ENCODE data around the gene USP33.
A peak's percentile ranks its signal among the peaks of the same experiment; 100 is the strongest.
"Not testable (repeated sequence)": the region's sequence is repeated elsewhere in the genome, so short reads cannot be mapped to it uniquely, and the experiment has no call there.

USP33 gene

DNA sequence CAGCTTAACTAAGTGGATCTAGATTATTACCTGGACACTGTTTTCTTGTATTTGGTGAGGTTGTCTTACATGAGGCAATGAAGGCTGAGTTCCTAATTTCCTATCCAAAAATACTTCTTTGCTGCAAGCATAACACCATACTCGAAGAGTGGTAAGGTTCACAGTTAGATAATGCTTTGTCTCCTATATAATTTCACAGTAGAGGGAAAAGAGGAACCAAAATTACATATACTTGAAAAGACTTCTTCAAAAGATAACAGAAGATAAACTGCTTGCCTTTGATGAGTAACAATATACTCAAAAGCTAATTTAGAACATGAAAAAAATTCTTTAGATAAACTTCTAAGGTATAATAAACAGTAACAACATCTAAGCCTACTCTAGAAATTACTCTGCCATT is 20.4 kb downstream of the USP33 start:
- no peak for DNase-seq (ENCODE audit: low read depth, low spot score)

DNA sequence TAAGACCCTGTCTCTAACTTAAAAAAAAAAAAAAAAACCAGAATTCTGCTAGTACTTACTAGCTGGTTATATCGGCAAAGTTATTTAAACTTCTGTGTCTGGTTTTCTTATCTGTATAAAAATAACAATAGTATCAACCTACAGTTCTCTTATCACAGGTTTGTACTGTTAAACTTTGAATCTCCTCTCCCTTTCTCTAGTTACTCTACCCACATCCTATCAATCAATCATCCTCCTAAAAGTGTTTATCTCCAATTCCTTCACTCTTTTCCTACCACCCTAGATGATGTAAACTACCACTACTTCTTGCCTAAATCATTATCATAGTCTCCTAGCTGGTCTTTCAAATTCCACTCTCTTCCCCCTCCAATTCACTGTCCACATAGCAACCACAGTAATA is 27.6 kb downstream of the USP33 start:
- no peak for DNase-seq (ENCODE audit: low read depth, low spot score)

DNA sequence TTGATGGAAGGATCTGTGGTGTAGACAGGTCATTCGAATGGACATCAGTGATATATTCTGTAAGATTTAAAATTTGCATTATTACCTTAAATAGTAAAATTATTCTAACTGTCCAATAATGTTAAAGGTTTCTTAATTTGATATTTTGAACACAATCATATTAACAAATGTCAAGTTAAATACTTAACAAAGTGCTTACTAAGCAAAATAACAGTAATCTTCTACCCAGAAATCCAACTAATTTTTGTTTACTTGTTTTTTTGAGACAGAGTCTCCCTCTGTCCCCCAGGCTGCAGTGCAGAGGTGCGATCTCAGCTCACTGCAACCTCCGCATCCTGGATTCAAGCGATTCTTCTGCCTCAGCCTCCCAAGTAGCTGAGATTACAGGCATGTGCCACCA is 33.9 kb downstream of the USP33 start:
- no peak for DNase-seq (ENCODE audit: low read depth, low spot score)

DNA sequence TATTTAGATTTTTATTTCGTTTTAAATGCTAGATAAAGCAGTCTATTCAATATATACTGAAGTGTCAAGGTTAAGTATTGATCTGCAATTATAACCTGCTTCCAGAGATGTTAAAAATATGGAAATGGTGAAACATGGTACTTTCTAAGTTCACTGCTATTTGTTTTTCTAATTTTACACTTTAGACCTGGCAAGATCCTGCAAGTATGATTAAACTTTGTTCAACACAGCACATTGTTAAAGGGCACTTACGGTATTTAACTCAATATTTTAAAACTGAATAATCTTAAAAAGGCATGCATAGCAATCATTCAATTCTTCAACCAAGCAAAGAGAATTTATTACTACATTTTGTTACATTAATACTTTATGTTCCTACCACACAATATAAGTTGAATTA is 41.5 kb downstream of the USP33 start:
- no peak for DNase-seq (ENCODE audit: low read depth, low spot score)

DNA sequence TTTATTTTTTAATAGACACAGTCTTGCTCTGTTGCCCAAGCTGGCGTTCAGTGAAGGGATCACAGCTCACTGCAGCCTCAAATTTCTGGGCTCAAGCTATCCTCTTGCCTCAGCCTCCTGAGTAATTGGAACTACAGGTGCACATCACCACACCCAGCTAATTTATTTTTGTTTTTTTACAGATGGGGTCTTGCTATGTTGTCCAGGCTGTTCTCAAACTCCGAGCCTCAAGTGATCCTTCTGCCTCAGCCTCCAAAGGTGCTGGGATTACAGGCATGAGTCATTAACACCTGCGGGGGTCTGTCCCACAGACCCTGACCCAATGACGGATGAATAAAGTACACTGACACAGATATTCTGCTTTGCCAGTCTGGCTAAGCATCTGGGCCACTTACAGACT is 43.6 kb downstream of the USP33 start:
- DNase-seq (ENCODE audit: low read depth, low spot score), result no peak

DNA sequence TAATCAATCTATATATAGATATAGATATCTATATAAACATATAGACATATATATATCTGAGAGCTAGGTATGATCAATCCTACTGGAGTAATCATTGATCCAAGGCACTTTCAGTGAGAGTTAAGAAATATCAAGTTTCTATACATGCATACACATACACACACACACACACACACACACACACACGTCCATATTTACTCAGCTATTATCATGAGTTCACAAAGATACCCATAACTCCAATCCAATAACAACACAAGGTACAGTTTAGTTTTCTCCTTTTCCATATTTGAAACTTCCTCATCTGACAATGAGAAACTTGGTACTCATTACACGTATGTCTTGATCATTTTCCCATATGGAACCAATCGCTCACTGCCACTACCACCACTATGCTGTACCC is 49.9 kb downstream of the USP33 start:
- no peak for DNase-seq (ENCODE audit: low read depth, low spot score)

DNA sequence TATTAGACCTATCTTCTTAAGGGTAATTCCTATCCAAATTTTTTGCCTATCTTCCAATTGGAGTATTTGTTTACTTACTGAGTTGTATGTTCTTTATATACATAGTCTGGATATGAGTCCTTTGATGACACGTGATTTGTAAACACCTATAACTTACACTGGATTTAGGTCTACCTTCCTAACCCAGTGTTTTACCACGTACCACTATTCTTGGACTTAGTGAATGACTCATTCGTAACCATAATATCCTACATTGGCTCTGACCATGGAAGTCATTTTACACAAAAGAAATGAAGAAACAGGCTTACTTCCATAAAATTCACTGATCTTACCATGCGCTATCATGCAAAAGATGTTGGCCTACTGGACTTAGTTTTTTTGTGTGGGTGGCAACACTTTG is 53.3 kb downstream of the USP33 start:
- no peak for DNase-seq (ENCODE audit: low read depth, low spot score)

GRCh38 chr1:77704736-77705135 is 54.9 kb downstream of the USP33 start:
- no peak for DNase-seq (ENCODE audit: low read depth, low spot score)

GRCh38 chr1:77699673-77700072 is 60.0 kb downstream of the USP33 start:
- not testable (repeated sequence) for DNase-seq (ENCODE audit: low read depth, low spot score)

DNA sequence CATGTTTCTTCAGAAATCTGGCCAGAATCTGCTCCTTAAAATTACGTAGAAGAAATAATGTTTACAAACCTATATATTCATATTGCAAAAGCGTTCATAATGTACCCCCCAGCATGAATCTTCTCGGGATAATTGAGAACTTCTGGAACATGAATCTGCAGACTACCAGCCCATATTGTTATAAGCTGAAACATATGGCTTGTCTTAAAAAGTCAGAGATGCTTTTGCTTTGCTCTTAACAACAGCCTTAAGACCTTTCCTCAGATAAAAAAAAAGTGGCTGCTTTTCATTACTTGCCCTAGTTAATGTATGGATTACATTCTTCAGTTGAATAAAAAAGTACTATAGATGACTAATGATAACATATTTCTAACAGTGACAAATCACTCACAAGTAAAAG is 62.2 kb downstream of the USP33 start:
- no peak for DNase-seq (ENCODE audit: low read depth, low spot score)

DNA sequence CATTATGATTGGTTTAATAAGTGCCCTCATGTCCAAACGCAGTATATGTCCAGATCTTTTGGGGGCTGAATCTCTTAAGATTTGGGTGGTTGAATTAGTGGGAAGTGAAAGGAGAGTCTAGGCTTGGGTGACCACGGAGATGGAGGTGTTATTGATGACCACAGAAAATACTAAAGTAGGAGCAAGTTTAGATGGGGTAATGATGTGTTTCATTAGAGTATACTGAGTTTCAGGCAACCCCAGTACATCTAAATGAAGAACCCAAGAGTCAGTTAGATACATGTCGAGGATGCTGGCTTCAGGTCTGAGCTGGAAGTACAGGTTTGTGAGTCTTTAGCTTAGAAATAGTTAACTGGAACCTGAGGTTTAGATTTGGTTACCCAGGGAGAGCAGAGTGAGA is 70.7 kb downstream of the USP33 start:
- no peak for DNase-seq (ENCODE audit: low read depth, low spot score)

GRCh38 chr1:77687519-77687906 is 72.1 kb downstream of the USP33 start:
- no peak for DNase-seq (ENCODE audit: low read depth, low spot score)

DNA sequence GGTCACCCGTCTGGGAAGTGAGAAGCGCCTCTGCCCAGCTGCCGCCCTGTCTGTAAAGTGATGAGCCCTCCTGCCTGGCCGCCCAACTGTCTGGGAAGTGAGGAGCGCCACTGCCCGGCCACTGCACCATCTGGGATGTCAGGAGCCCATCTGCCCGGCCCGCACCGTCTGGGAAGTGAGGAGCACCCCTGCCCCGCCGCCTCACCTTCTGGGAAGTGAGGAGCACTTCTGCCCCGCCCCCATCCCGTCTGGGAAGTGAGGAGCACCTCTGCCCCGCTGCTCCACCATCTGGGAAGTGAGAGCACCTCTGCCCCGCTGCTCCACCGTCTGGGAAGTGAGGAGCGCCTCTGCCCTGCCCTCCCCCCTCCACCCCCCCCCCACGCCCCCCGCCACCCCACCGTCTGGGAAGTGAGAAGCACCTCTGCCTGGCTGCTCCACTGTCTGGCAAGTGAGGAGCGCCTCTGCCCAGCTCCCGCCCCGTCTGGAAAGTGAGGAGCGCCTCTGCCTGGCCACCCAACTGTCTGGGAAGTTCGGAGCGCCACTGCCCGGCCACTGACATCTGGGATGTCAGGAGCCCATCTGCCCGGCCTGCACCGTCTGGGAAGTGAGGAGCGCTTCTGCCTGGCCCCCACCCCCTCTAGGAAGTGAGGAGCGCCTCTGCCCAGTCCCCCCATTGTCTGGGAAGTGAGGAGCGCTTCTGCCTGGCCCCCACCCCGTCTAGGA is 72.7 kb downstream of the USP33 start:
- DNase-seq (ENCODE audit: low read depth, low spot score), result no peak

GRCh38 chr1:77683160-77684148 is 76.2 kb downstream of the USP33 start:
- DNase-seq (ENCODE audit: low read depth, low spot score), result peak; percentile 81

- peak; percentile 79 for DNase-seq (ENCODE audit: low read depth, low spot score)
These were observed 77.0 kb downstream of the USP33 start, which contains the start of gene ZZZ3 for GRCh38 chr1:77682460-77683159. Gene ZZZ3, minus strand, starts transcription at chr1:77682658. Its CDS starts 49,304 bp downstream, at chr1:77633354.

DNA sequence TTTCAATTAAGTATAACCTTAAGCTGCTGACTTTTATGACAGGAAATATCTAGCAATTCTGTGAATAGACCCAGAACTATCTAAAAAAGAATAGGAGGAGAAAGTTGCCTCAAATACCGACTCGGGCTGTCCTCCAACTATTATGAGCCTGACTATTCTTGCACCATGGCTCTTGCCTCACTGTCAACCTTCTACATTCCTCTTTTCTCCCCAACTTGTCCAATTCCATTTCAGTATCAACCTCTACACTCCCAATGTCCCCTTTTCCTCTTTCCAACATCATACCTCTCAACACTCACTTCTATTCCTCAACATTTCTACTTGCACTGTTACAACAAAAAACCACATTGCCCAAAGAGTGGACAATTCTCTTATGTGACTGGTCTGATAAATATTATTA is 79.5 kb downstream of the USP33 start:
- no peak for DNase-seq (ENCODE audit: low read depth, low spot score)

- DNase-seq (ENCODE audit: low read depth, low spot score), result no peak
These were observed 80.7 kb downstream of the USP33 start for GRCh38 chr1:77678660-77679610.

DNA sequence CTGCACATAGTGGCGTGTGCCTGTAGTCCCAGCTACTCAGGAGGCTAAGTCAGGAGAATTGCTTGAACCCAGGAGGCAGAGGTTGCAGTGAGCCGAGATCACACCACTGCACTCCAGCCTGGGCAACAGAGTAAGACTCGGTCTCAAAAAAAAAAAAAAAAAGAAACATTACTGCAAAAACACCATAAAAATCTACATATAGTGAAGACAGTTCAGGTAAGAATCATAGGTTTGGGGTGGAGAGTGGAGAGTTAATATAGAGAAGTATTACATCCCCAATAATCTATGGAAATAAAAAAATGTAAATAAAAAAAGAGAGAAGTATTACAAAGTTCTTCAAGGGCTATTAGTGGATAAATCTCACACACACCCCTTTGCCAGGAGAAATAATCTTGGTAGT is 84.8 kb downstream of the USP33 start:
- not testable (repeated sequence) for DNase-seq (ENCODE audit: low read depth, low spot score)

DNA sequence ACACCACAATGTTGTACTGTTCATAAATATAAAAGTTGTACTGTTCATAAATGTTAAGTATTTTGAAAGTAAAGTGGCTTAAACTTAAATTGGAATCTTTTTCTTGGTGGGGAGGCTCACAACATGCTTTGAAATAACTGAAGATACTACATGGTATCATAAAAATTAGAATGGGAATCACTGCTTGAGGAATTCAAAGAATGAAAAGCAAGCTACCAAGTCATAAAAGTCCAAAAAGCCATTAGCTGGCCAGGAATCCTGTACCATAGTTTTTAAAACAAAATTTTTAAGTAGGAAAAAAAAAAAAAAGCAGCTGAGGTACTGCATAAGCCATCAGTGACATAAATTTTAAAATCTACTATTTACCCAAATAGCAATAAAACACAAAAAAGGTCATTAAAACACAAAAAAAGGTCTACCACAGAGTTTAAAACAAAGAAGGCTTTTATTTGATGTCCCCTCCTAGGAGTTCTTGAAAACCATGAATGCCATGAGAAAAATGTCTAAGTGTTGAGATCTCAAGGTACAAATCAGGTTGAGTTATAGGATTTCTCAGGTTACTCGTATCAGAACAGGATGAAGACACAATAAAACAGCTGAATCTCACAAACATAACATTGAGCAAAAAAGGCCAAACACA is 85.8 kb downstream of the USP33 start:
- DNase-seq (ENCODE audit: low read depth, low spot score), result no peak

DNA sequence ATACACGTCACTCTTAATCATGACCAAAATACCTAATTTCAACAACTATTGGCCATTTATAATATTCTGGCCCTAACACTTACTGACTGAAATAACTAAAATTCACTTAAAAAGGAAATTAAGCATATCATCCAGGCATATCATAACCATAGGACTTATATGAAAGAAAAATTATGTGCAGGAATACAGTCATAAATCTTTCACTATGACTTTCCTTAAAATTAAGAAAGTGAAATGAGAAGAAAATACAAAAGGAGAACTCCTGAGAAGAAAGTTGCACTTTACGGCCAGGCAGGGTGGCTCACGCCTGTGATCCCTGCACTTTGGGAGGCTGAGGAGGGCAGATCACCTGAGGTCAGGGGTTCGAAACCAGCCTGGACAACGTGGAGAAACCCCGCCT is 86.6 kb downstream of the USP33 start:
- DNase-seq (ENCODE audit: low read depth, low spot score), result no peak

GRCh38 chr1:77672374-77672773 is 87.3 kb downstream of the USP33 start:
- DNase-seq (ENCODE audit: low read depth, low spot score), result no peak
